GM10847 (cell line): Measurements from ENCODE around the gene RUNX2.

Source experiments
- POLR2A ChIP-seq: IDR thresholded peaks from 2 replicates; pipeline ENCODE4 v1.6.1; 2011; ENCODE audit not compliant: insufficient read length; ENCODE audit errors: extremely low read depth

The RUNX2 gene

GRCh38 chr6:45420083-45420908, 92.2 kb downstream of the RUNX2 start:
- TF ChIP-seq POLR2A: no peak

- TF ChIP-seq POLR2A: no peak
Observed at GRCh38 chr6:45420909-45421708, 93.0 kb downstream of the RUNX2 start.

- TF ChIP-seq POLR2A: no peak
Observed at GRCh38 chr6:45421709-45422502, 93.8 kb downstream of the RUNX2 start.

- TF ChIP-seq POLR2A: no peak
Observed at GRCh38 chr6:45422503-45423110, 94.5 kb downstream of the RUNX2 start.

- TF ChIP-seq POLR2A: no peak
Observed at GRCh38 chr6:45423111-45423823, 95.1 kb downstream of the RUNX2 start.

GRCh38 chr6:45423824-45424450, 95.8 kb downstream of the RUNX2 start:
- TF ChIP-seq POLR2A: no peak

- TF ChIP-seq POLR2A: no peak
Observed at GRCh38 chr6:45424451-45424861, 96.3 kb downstream of the RUNX2 start.

GRCh38 chr6:45426251-45426650, 98.1 kb downstream of the RUNX2 start:
- TF ChIP-seq POLR2A: no peak

- no peak for TF ChIP-seq POLR2A
Observed at GRCh38 chr6:45427726-45428125, 99.6 kb downstream of the RUNX2 start.

GRCh38 chr6:45428727-45429126, 100.6 kb downstream of the RUNX2 start:
- TF ChIP-seq POLR2A: no peak

GRCh38 chr6:45430590-45431202, 102.6 kb downstream of the RUNX2 start:
- no peak for TF ChIP-seq POLR2A

- TF ChIP-seq POLR2A: no peak
Observed at GRCh38 chr6:45431317-45432065, 103.4 kb downstream of the RUNX2 start.

GRCh38 chr6:45432977-45433376, 104.8 kb downstream of the RUNX2 start:
- TF ChIP-seq POLR2A: no peak
